H1 (cell line): ENCODE results near the gene SNTG2. TPM values are rescaled to one million over a fixed set of nuclear protein-coding genes. Genes with fewer than 3 reads are reported as not detected.

ENCODE experiments used
- CTCF ChIA-PET: fragments of 300-600 bp; sonication (Branson Sonifier 250); formaldehyde crosslinking; loops from one replicate; lab custom pipeline; 2021; ENCODE audit not compliant: partially characterized antibody; lab: Charles Lee
- POLR2A ChIA-PET: fragments of 300-600 bp; sonication (Branson Sonifier 250); formaldehyde crosslinking; loops from one replicate; lab custom pipeline; 2021; ENCODE audit warnings: inconsistent platforms; ENCODE audit not compliant: partially characterized antibody; lab: Charles Lee
- DNase-seq, 2 experiments: peaks; one replicate each; pipeline versions ENCODE4 v3.0.0 to v3.0.0-alpha.2; 2010 to 2022; ENCODE audit warnings: low spot score in 2 of 2, low read depth in 1 of 2, mixed read lengths in 1 of 2
- FAIRE-seq: peaks from 2 replicates; lab custom pipeline; 2011; peaks lifted over from hg19 to GRCh38; lab: Jason Lieb, UNC
- H2AFZ ChIP-seq: 2 replicates; pipeline ENCODE4 v1.8.1; 2012; ENCODE audit warnings: low read length, inconsistent platforms
- H2AK5ac ChIP-seq: 2 replicates; pipeline ENCODE4 v1.6.1; 2013; ENCODE audit warnings: low read depth, low read length
- H2BK120ac ChIP-seq: replicated peaks from 2 replicates; pipeline ENCODE3; 2013; ENCODE audit warnings: low read depth, low read length, inconsistent platforms
- H2BK12ac ChIP-seq: 2 replicates; pipeline ENCODE4 v1.6.1; 2013; ENCODE audit warnings: low read depth, low read length
- H2BK15ac ChIP-seq: 2 replicates; pipeline ENCODE4 v1.6.1; 2013; ENCODE audit warnings: low read length
- H2BK20ac ChIP-seq: 2 replicates; pipeline ENCODE4 v1.6.1; 2013; ENCODE audit warnings: low read length
- H2BK5ac ChIP-seq: 2 replicates; pipeline ENCODE4 v1.6.1; 2013; ENCODE audit warnings: low read depth, low read length
- H3K14ac ChIP-seq: 2 replicates; pipeline ENCODE4 v1.6.1; 2013; ENCODE audit warnings: inconsistent platforms; ENCODE audit not compliant: insufficient read length
- H3K18ac ChIP-seq: 2 replicates; pipeline ENCODE4 v1.6.1; 2013; ENCODE audit warnings: low read length; ENCODE audit errors: extremely low read depth
- H3K23ac ChIP-seq: 2 replicates; pipeline ENCODE4 v1.6.1; 2013; ENCODE audit warnings: inconsistent platforms; ENCODE audit not compliant: insufficient read length
- H3K23me2 ChIP-seq: 2 replicates; pipeline ENCODE4 v1.6.1; 2013; ENCODE audit warnings: low read depth, low read length
- H3K27ac ChIP-seq: 2 replicates; pipeline ENCODE4 v1.6.1; 2011; ENCODE audit warnings: low read depth, low read length, inconsistent platforms
- H3K27me3 ChIP-seq, 4 experiments: replicated peaks in 1 of 4; 1 replicate in 1 of 4; 2 replicates in 3 of 4; pipeline versions ENCODE4 v1.6.1 to v1.8.1; 2011 to 2013; ENCODE audit warnings: low read length in 3 of 4, mild to moderate bottlenecking in 3 of 4, inconsistent platforms in 2 of 4, mixed read lengths in 2 of 4, moderate library complexity in 1 of 4; ENCODE audit not compliant: control insufficient read depth in 3 of 4, insufficient read depth in 3 of 4; ENCODE audit errors: extremely low read depth in 1 of 4
- H3K36me3 ChIP-seq, 4 experiments: 2 replicates each; pipeline versions ENCODE4 v1.6.1 to v1.8.1; 2011 to 2013; ENCODE audit warnings: mild to moderate bottlenecking in 4 of 4, low read length in 3 of 4, moderate library complexity in 2 of 4, control low read depth in 1 of 4, inconsistent platforms in 1 of 4; ENCODE audit not compliant: insufficient read depth in 4 of 4, control insufficient read depth in 2 of 4
- H3K4ac ChIP-seq: replicated peaks from 2 replicates; pipeline ENCODE3; 2013; ENCODE audit warnings: low read length, low read depth, mixed read lengths, inconsistent platforms; ENCODE audit not compliant: insufficient read length
- H3K4me1 ChIP-seq, 4 experiments: replicated peaks in 1 of 4; 1 replicate in 1 of 4; 2 replicates in 3 of 4; pipeline versions ENCODE4 v1.6.1 to v1.8.1; 2011 to 2013; ENCODE audit warnings: low read length in 3 of 4, inconsistent platforms in 2 of 4, mixed read lengths in 1 of 4; ENCODE audit not compliant: insufficient read depth in 4 of 4, control insufficient read depth in 3 of 4
- H3K4me2 ChIP-seq, 2 experiments: 2 replicates each; pipeline versions ENCODE4 v1.6.1 to v1.8.1; 2011 to 2013; ENCODE audit warnings: low read depth in 2 of 2, low read length in 2 of 2, control low read depth in 1 of 2, inconsistent platforms in 1 of 2, mild to moderate bottlenecking in 1 of 2; ENCODE audit not compliant: insufficient read depth in 1 of 2
- H3K4me3 ChIP-seq, 4 experiments: fragments of 200-600, 300-600 bp in 1 of 4; sonication (generic), shearing (Covaris generic), sonication (Bioruptor Twin) in 1 of 4; 2 replicates each; pipeline versions ENCODE4 v1.5.1 to v1.8.1; 2011 to 2016; ENCODE audit warnings: low read length in 4 of 4, low read depth in 3 of 4, control low read depth in 2 of 4, inconsistent platforms in 2 of 4, mild to moderate bottlenecking in 2 of 4, mixed read lengths in 1 of 4, moderate library complexity in 1 of 4; ENCODE audit not compliant: insufficient read depth in 2 of 4; ENCODE audit errors: extremely low read depth in 1 of 4
- H3K56ac ChIP-seq: replicated peaks from 2 replicates; pipeline ENCODE3; 2013; ENCODE audit warnings: low read depth, mild to moderate bottlenecking, mixed read lengths, low read length, inconsistent platforms; ENCODE audit not compliant: insufficient read length
- H3K79me1 ChIP-seq: 2 replicates; pipeline ENCODE4 v1.6.1; 2013; ENCODE audit warnings: low read depth, low read length, control low read depth
- H3K79me2 ChIP-seq, 2 experiments: 2 replicates each; pipeline versions ENCODE4 v1.6.1 to v1.8.1; 2012 to 2013; ENCODE audit warnings: low read length in 2 of 2, mild to moderate bottlenecking in 2 of 2, inconsistent platforms in 1 of 2; ENCODE audit not compliant: insufficient read depth in 2 of 2, control insufficient read depth in 1 of 2
- H3K9ac ChIP-seq, 4 experiments: replicated peaks in 1 of 4; 1 replicate in 1 of 4; 2 replicates in 3 of 4; pipeline versions ENCODE4 v1.6.1 to v1.8.1; 2011 to 2013; ENCODE audit warnings: low read depth in 3 of 4, low read length in 3 of 4, control low read depth in 2 of 4, mild to moderate bottlenecking in 2 of 4, moderate library complexity in 2 of 4, inconsistent platforms in 1 of 4; ENCODE audit errors: extremely low read depth in 1 of 4
- H3K9me3 ChIP-seq, 2 experiments: 2 replicates each; pipeline versions ENCODE4 v1.6.1 to v1.8.1; 2012 to 2013; ENCODE audit warnings: mild to moderate bottlenecking in 2 of 2, moderate library complexity in 2 of 2, control low read depth in 1 of 2, inconsistent platforms in 1 of 2, low read depth in 1 of 2, low read length in 1 of 2, mixed read lengths in 1 of 2; ENCODE audit not compliant: insufficient read depth in 2 of 2
- H4K20me1 ChIP-seq, 2 experiments: replicated peaks in 1 of 2; 2 replicates each; pipeline versions ENCODE3 to v1.8.1; 2011 to 2013; ENCODE audit warnings: inconsistent platforms in 2 of 2, low read length in 2 of 2, mild to moderate bottlenecking in 1 of 2; ENCODE audit not compliant: insufficient read depth in 2 of 2, control insufficient read depth in 1 of 2
- H4K5ac ChIP-seq: 2 replicates; pipeline ENCODE4 v1.6.1; 2013; ENCODE audit warnings: low read length, low read depth, mixed read lengths, inconsistent platforms; ENCODE audit not compliant: insufficient read length
- H4K8ac ChIP-seq: 2 replicates; pipeline ENCODE4 v1.8.0; 2013; ENCODE audit warnings: mild to moderate bottlenecking, moderate library complexity, low read length, inconsistent platforms; ENCODE audit not compliant: insufficient read depth; ENCODE audit errors: extremely low read depth
- H4K91ac ChIP-seq: replicated peaks from 2 replicates; pipeline ENCODE3; 2013; ENCODE audit warnings: low read length, mixed read lengths, inconsistent platforms; ENCODE audit not compliant: insufficient read length
- BACH1 ChIP-seq: IDR thresholded peaks from 2 replicates; pipeline ENCODE4 v1.6.1; 2012; ENCODE audit warnings: low read length, improper control_type of control experiment
- CHD2 ChIP-seq: IDR thresholded peaks from 2 replicates; pipeline ENCODE4 v1.6.1; 2012; ENCODE audit warnings: low read length, improper control_type of control experiment
- EGR1 ChIP-seq: IDR thresholded peaks from 2 replicates; pipeline ENCODE4 v1.6.1; 2011; ENCODE audit warnings: low read depth, low read length, borderline replicate concordance
- EP300 ChIP-seq, 2 experiments: IDR thresholded peaks; 1 replicate in 1 of 2; 2 replicates in 1 of 2; pipeline ENCODE4 v1.6.1; 2011 to 2012; ENCODE audit warnings: low read depth in 2 of 2, low read length in 2 of 2, mild to moderate bottlenecking in 2 of 2, borderline replicate concordance in 1 of 2, inconsistent platforms in 1 of 2, moderate library complexity in 1 of 2
- NRF1 ChIP-seq: IDR thresholded peaks from 2 replicates; pipeline ENCODE4 v1.6.1; 2011; ENCODE audit warnings: mild to moderate bottlenecking, low read depth, low read length, improper control_type of control experiment
- PHF8 ChIP-seq: fragments of 200-600 bp; sonication (generic); conservative IDR thresholded peaks from 2 replicates; pipeline ENCODE4 v1.7.1; 2012; ENCODE audit warnings: low read depth, mild to moderate bottlenecking, inconsistent platforms, low read length, moderate library complexity
- POU5F1 ChIP-seq: IDR thresholded peaks from 2 replicates; pipeline ENCODE4 v1.6.1; 2011; ENCODE audit warnings: low read depth, mild to moderate bottlenecking, low read length, moderate library complexity
- SP1 ChIP-seq: IDR thresholded peaks from 2 replicates; pipeline ENCODE4 v1.6.1; 2011; ENCODE audit warnings: low read depth, low read length
- SUZ12 ChIP-seq: fragments of 200-600 bp; sonication (generic); IDR thresholded peaks from 2 replicates; pipeline ENCODE4 v1.6.1; 2012; ENCODE audit warnings: mild to moderate bottlenecking, inconsistent platforms, low read length, moderate library complexity, mixed read lengths
- TAF1 ChIP-seq: IDR thresholded peaks from 2 replicates; pipeline ENCODE4 v1.6.1; 2011; ENCODE audit warnings: mild to moderate bottlenecking, low read depth, low read length
- TBP ChIP-seq: IDR thresholded peaks from 2 replicates; pipeline ENCODE4 v1.6.1; 2011; ENCODE audit warnings: low read depth, low read length, improper control_type of control experiment
- WGBS, 2 experiments: shearing (Covaris generic) in 1 of 2; methylation state at CpG; one replicate each; pipeline versions ENCODE4 v1.1.6 to v1.1.7; 2013 to 2015; ENCODE audit warnings: low lambda C conversion rate in 2 of 2, mixed read lengths in 2 of 2, inconsistent platforms in 1 of 2, low coverage in 1 of 2, missing lambda C conversion rate in 1 of 2; ENCODE audit not compliant: insufficient replicate concordance in 2 of 2, insufficient coverage in 1 of 2, insufficient read length in 1 of 2; ENCODE audit errors: extremely low coverage in 1 of 2, missing lambda C conversion rate in 1 of 2; 5-methylcytosine and 5-hydroxymethylcytosine counted together
- polyA plus RNA-seq, 7 experiments: library from polyadenylated mRNA; depleted of rRNA in 3 of 7; stranded (reverse) in 5 of 7; unstranded in 2 of 7; fragments of >200 nt in 5 of 7; fragments of 200-250 nt in 2 of 7; gene quantifications; 1 replicate in 5 of 7; 2 replicates in 1 of 7; 4 replicates in 1 of 7; pipeline versions ENCODE4 v1.2.1 to v1.2.3, GENCODE V29; 2011 to 2013; ENCODE audit warnings: missing spikeins in 2 of 7, mixed read lengths in 2 of 7
- total RNA-seq: library from RNA; stranded (reverse); fragmentation: NEBNext Ultra II Directional; extraction: Animal tissue kit (Norgen Biotek cat#: 25700); gene quantifications from 2 replicates; pipeline ENCODE4 v1.2.1, GENCODE V29; 2021

Gene SNTG2
- total and polyA plus RNA-seq, 2 of the 8 experiments (the other 6 are each of a cell fraction or from before 2014, with no cell fraction given), result 6.6 to 18.1 TPM

- no peaks in the 10 kb centered on the region for H3K36me3 ChIP-seq
- 88% methylated on average over 11 of the region's 11 CpGs; no CpG with 5 or more reads in 1 of the 2 experiments for WGBS, 2 experiments
These were observed 30.1 kb upstream of the SNTG2 start for GRCh38 chr2:920573-920972.

More at GRCh38 chr2:920573-920972, 30.1 kb upstream of the SNTG2 start:
- H3K79me2 ChIP-seq, result no peaks in the 10 kb centered on the region
- DNase-seq, result no peak
- no peak overlapping the region for H3K18ac ChIP-seq
- peaks cover 7 to 13% (median 11%) of the 10 kb centered on the region in 4 experiments; a peak in 6 of 7 replicates for H3K4me1 ChIP-seq
- H3K4ac ChIP-seq, result no peak overlapping the region
- no peak for TF ChIP-seq TBP
- no peak for TF ChIP-seq PHF8
- TF ChIP-seq TAF1, result no peak
- no peak for TF ChIP-seq NRF1
- TF ChIP-seq EGR1, result no peak
- no peak for TF ChIP-seq POU5F1
- no peak for TF ChIP-seq CHD2
- no peak for TF ChIP-seq BACH1
- TF ChIP-seq EP300 (IDR thresholded peaks at IDR 0.05; ENCODE audit: borderline replicate concordance in 1 of 2, low read depth in 2 of 2, low read length in 2 of 2), result no peak
- TF ChIP-seq SP1, result no peak
- TF ChIP-seq SUZ12, result no peak
- TF ChIP-seq, all 59 proteins: peak for 0
- Histone ChIP-seq H3K4me2 (no peak overlapping the region), H3K9ac (no peak overlapping the region), H4K20me1 (no peaks in the 10 kb centered on the region), H4K91ac (peak overlapping the region; percentile 67), H3K56ac (no peak overlapping the region), H3K79me1 (no peaks in the 10 kb centered on the region), H2BK5ac (no peak overlapping the region), H2BK20ac (no peak overlapping the region; the same call in 1 of the 2 replicates), H4K8ac (no peak overlapping the region), H3K23me2 (no peaks in the 10 kb centered on the region; the same call in 1 of the 2 replicates), H3K27ac (no peak overlapping the region), H2BK15ac (no peak overlapping the region), H3K23ac (no peak overlapping the region), H3K4me3 (no peak overlapping the region), H2AK5ac (no peak overlapping the region), H3K14ac (no peak overlapping the region), H4K5ac (no peak overlapping the region), H2AFZ (no peak overlapping the region), H3K27me3 (peaks cover 0 to 9% (median under 1%) of the 10 kb centered on the region in 4 experiments; a peak in 3 of 7 replicates), H3K9me3 (no peaks in the 10 kb centered on the region), H2BK120ac (no peak overlapping the region), H2BK12ac (no peak overlapping the region)
- FAIRE-seq, result no peak
- ChIA-PET CTCF (interaction anchor here (0.7 kb wide), 1 partner anchor 155 kb away, joined by 3 read pairs; no protein-coding TSS in a partner anchor), POLR2A (no interaction called here)
